Measurements from ENCODE around the gene OTULIN.

Gene OTULIN

GRCh38 chr5:14669415-14669814 is 4.9 kb downstream of the OTULIN start:
- DNase-seq, result no peak

DNA sequence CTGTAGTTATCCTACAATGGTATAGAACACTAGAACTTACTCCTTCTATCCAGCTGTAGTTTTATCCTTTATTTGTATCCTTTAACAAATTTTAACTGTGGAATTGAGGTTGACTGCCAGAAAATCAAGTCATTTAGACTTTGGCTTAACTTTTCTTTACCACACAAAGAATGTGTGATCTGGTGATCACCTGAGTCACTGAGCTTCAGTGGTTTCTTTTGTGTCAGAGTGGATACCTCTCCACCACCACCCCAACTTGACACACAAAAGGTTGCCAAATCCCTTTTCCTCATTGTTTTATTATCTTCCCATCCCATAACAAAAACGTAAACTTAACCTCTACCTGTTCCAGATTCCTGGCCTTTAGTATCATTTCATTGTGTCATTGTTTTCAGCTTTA is 5.5 kb downstream of the OTULIN start:
- DNase-seq, result peak in 1 of 5 experiments; percentile 62

- DNase-seq, result peak in 1 of 5 experiments; percentile 38
Measured at GRCh38 chr5:14671414-14671813, 6.9 kb downstream of the OTULIN start.

- DNase-seq, result no peak
Measured at GRCh38 chr5:14672082-14672481, 7.6 kb downstream of the OTULIN start.

DNA sequence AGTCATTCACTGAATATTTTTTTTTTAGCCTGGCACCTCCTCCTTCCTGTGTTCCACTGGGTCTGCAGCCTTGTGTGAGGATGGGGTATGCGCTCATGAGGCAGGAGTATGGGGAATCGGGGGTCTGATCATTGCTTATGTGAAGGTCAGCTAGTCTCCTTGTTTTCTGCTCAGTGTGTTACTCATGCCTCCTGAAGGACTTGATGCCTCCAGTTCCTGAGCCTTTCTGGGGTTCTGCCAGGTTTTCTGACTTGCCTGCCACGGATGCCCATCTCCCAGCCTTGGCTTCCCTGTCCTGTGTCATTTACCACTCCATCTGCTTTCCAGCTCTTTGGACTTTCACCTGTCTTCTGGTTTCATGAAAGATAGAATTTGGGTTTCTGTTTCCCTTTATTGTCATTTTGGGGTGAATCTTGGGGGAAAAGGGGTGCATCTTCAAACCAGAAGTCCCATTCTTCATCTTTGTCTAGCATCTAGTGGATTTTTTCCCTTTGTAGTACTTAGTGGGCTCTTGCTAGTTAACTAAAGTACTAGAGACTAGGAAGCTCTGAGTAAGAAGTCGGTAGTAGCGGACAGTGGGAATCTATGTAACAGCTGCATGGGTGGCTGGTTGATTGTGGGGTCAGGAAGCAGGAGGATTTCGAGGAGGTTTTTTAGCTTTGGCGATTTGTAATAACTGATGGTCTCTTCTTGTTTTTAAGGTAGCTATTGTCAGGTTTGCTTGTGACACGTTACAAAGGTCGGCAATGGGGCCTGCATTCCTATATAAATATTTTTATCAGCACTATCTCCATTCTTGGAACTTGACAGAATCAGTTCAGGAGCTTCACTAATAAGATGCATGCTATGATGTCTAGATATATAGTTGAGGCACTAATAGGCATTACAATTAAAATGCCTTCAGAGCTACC is 8.2 kb downstream of the OTULIN start:
- no peak for DNase-seq

DNA sequence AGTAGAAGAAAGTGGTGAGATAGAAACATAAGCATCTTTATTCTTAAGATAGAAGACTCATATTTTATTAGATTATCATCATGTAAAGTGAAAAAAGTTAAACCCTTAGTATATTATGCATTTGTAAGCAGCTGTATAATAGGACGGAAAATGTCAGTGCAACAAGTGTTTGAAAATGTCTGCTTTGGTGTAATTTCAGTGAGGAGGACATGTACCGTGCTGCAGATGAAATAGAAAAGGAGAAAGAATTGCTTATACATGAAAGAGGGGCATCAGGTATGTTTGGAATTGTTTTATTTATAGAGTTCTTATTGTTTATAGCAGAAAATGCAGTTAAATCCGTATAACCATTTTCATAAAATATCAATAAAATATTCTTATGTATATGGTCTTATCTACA is 8.9 kb downstream of the OTULIN start:
- no peak for DNase-seq

GRCh38 chr5:14674983-14675854 is 10.7 kb downstream of the OTULIN start:
- peak in 1 of 5 experiments; percentile 28 for DNase-seq

DNA sequence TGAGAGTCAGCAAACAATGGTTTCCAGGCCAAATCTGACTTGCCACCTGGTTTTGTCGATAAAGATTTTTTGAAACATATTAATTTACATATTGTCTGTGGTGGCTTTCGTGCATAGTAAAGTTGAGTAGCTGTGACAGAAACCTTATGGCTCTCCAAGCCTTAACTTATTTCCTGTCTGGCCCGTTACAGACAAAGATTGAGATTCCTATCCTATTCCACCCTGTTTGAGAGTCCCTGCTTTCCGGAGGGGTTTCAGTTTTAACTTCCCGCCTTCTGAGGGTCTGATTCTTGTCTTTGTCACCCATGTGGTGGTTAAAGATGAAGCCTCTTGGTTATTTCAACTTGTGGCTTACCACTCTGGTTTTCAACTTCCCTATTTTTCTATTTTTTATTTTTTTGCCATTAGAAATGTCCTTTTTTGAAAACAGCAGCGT is 11.4 kb downstream of the OTULIN start:
- peak in 2 of 5 experiments; percentile 46 to 67 for DNase-seq

GRCh38 chr5:14676320-14676719 is 11.8 kb downstream of the OTULIN start:
- DNase-seq, result peak in 1 of 5 experiments; percentile 70

DNA sequence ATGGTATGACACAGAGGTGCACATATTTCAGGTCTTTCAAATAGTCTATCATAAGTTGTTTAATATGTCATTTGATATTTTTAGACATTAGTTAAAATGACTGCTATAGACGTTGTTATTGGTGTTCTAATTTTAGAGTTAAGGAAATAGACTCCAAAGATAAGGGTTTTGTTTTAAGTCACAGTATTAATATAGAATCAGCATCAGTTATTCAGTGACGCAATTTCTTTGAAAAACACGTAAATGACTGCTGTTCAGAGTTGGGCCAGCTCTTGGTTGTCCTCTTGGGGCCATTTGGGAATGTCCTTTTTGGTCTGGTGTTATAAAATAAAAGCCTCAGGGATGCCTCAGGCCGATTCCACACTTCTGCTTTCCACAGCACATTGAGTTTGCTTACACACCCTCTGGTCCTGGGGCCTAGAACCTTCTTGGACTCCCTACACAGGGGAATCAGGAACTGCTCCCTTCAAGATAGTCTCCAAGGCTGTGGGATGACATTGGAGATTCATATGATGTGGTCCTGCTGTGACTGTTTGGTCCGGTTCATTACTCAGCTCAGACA is 14.3 kb downstream of the OTULIN start:
- no peak for DNase-seq

DNA sequence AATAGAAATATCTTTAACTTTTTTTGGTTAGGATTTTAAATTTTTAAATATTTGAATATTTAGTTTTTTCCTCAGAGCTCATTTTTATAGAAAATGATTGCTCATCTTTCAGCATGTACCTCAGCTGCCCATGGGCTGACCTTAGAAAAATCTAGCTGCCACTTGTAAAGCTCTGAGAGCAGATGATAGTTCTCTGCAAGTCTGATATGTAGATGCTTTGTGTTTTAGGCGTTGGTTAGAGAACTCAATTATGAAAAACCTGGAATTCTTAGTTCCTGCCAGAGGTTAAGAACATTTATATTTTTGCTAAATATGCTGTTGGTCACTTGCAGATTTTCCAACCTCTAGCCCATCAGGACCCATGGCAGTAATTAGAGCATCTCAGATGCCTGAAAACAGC is 15.1 kb downstream of the OTULIN start:
- no peak for DNase-seq

GRCh38 chr5:14681236-14681752 is 16.8 kb downstream of the OTULIN start:
- DNase-seq, result no peak

GRCh38 chr5:14683906-14684455 is 19.5 kb downstream of the OTULIN start:
- DNase-seq, result no peak

GRCh38 chr5:14684757-14685156 is 20.2 kb downstream of the OTULIN start:
- no peak for DNase-seq

DNA sequence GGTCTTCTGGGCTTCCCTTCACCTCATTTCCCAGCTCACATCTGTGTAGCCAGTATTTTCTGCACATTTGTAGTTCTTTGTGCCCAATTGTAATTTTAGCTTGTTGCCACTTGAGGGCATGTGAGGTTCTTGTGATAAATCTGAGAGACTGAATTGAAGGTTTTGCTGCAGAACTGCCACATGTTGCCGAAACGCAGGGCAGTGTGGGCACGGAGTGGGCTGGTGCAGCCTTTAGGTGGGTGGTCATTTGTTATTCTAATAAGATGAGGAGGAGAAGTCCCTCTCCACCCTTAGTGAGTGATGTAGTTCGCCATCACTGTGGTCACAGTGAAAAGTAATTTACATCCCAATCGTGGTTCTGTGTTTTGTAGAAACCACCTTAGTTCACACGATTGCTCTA is 21.2 kb downstream of the OTULIN start:
- DNase-seq, result peak in 2 of 5 experiments; percentile 46 to 77

- no peak for DNase-seq
Measured at GRCh38 chr5:14686517-14686916, 22.0 kb downstream of the OTULIN start.

DNA sequence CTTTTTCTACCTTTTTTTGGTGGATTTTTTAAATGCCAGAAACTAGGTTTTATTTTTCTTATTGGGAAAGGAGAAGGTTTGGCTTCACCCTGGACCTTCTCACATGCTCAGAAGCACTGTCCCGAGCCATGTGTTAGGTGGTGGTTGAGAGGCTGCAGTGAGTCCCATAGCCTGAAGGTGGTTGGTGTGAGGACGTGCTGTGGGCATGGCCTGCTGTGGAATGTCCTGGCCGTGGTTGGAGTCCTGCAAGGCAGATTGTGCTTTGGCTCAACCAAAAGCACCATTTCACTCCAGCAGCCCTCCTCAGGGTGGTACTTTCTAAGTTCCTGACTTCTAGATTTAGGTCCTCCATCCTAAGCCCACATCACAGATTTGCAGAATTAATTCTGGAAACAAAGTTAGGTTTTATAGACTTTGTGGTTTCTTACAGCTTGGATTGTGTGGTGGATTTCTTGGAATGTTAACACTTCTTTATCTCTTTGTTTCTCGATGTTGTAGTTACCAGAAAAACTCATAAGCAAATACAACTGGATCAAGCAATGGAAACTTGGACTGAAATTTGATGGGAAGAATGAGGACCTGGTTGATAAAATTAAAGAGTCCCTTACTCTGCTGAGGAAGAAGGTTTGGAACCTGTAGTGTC is 22.6 kb downstream of the OTULIN start:
- no peak for DNase-seq

GRCh38 chr5:14693070-14693469 is 28.6 kb downstream of the OTULIN start:
- no peak for DNase-seq

GRCh38 chr5:14695152-14695551 is 30.6 kb downstream of the OTULIN start:
- no peak for DNase-seq

GRCh38 chr5:14696057-14696456 is 31.5 kb downstream of the OTULIN start:
- peak in 1 of 5 experiments; percentile 40 for DNase-seq

- no peak for DNase-seq
Measured at GRCh38 chr5:14696851-14697250, 32.3 kb downstream of the OTULIN start.

GRCh38 chr5:14698495-14698894 is 34.0 kb downstream of the OTULIN start:
- DNase-seq, result no peak

All from T-helper 2 cell (primary cell).